ENCODE data around the gene PRSS27.

PRSS27 gene

DNA sequence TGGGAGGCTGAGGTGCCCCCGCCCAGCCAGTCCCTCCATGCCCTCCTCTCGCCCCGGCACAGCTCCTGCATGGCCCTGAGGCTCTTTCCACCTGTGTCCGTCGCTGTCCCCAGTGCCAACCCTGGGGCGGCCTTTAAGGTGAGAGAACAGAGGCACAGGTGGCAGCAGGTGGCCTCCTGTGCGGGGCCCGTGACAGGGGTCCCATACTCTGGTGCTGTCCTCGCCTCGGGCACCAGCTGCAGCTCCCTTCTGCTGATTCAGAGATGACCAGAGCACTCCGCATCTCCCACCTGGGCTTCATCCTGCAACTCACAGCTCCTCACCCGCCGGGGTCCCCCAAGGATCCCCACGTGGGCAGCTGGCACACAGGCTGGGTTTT, 8.0 kb downstream of the PRSS27 start:
- DNase-seq (ENCODE audit: low spot score in 2 of 2), result no peak
- H3K27me3 Mint-ChIP-seq, result peaks cover 9% of the 10 kb centered on the region
- peaks cover 5% of the 10 kb centered on the region for H3K36me3 Mint-ChIP-seq
- H3K4me1 Mint-ChIP-seq, result peaks cover 18% of the 10 kb centered on the region
- ATAC-seq (ENCODE audit: low read depth), result no peak
- H3K9me3 Mint-ChIP-seq, result no peaks in the 10 kb centered on the region
- H3K27ac Mint-ChIP-seq, result no peak overlapping the region
- H3K4me3 Mint-ChIP-seq, result no peak overlapping the region

DNA sequence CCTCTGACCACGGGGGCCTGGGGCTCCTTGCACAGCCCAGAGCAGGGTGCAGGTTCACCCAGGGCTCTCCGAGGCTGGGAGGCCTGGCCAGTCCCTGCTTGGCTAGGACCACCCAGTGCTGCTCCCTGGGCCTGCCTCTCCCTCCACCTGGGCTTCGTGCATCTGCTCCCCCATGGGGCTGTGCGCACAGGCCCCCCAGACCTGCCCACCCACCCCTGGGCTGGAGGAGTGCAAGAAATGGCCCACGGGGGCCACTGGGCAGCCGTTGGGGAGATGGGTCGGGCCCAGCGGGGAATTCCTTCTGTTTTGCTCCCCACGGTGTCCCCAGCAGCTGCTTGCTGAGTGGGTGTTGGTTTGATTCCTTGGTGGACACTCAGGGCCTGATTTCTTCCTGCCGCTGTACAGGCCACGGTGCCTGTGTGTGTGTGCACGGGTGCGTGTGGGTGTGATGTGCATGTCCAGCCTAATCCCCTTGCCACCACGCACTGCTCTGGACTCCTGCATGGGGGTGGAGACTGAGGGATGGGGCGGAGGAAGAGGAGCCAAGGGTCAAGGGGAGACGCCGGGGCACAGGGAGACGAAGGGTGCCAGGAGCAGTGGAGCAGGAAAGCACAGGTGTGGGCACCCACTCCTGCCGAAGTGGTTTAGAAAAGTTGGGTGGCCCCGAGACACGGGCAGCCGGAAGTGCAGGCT, 8.5 kb downstream of the PRSS27 start:
- no peak overlapping the region for H3K4me3 Mint-ChIP-seq
- H3K9me3 Mint-ChIP-seq, result no peaks in the 10 kb centered on the region
- H3K4me1 Mint-ChIP-seq, result peaks cover 18% of the 10 kb centered on the region
- H3K36me3 Mint-ChIP-seq, result peaks cover 5% of the 10 kb centered on the region
- no peak for ATAC-seq (ENCODE audit: low read depth)
- DNase-seq (ENCODE audit: low spot score in 2 of 2), result no peak
- H3K27me3 Mint-ChIP-seq, result peaks cover 9% of the 10 kb centered on the region
- H3K27ac Mint-ChIP-seq, result no peak overlapping the region

DNA sequence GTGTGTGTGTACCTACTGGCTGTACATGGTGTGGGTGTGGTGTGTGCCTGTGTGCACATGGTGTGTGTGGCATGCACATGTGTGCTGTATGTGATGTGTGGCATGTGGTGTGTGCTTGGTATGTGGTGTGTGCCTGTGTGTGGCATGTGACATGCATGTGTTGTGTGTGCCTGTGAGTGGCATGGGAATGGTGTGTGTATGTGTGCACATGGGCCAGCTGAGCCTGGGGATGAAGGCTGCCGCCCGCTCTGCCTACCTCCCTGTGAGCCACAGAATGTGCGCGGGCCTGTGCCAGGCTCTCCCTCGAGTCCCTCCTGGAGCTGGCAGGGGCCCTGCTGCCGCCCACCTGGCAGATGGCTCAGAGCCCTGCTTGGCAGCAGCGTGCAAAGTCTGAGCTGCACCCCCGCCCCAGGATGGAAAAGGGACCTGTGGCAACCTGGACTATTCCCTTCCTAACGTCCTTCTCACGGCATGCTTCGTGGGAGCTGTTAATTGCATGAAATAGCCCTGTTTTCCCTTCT, 9.3 kb downstream of the PRSS27 start:
- Mint-ChIP-seq H3K9me3 (no peaks in the 10 kb centered on the region), H3K27me3 (peaks cover 9% of the 10 kb centered on the region), H3K4me1 (peaks cover 18% of the 10 kb centered on the region), H3K27ac (no peak overlapping the region), H3K36me3 (peaks cover 9% of the 10 kb centered on the region), H3K4me3 (no peak overlapping the region)
- ATAC-seq (ENCODE audit: low read depth), result no peak
- no peak for DNase-seq (ENCODE audit: low spot score in 2 of 2)

DNA sequence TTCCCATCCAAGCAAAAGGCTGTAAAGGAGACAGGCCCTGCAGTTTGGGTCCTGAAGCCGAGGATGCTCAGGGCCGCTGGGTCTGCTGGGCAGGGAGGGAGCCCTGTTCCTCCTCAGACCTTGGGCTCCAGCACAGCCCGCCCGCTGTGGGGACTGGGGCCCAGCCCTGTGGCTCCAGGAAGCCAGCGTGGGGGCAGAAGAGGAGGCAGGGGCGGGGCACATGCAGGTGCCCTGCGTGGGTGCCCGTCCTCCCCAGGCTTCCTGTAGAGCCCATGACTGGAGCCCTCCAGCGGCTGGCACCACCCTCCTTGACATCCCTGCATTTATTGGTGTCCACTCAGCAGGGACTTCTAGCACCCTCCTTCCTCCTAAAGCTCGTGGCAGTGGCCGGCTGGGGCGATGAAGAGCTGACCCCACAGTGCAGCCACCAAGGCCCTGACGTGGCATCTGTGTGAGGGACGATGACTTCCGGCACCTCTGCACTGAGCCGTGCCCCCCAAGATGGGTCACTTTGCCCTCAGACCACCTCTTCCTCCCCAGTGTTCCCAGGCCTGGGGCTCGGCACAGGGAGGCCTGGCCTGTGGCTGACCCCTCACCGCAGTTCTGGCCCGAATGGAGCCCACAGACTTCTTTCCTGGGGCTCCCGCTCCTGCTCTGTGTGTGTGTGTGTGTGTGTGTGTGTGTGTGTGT, 9.9 kb downstream of the PRSS27 start:
- Mint-ChIP-seq H3K4me3 (no peak overlapping the region), H3K27ac (no peak overlapping the region)

DNA sequence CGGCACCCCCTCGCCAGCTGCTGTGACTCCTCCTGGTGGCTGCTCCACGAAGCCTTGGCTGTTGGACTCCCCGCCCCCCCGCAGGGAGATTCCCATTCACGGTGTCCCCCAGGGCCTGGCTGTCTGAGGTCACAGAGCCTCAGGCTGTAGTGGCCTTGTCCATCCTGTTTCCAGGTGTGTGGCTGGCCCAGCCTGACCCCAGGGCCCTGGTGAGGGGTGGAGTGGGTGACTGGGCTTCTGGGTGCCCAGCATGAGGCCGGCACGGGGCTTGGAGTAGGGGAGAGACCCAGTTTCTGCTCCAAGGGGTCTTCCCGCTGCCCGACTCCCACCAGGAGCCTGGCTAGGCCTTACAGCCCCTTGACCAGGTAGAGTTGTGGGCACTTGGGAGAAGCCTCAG, 10.4 kb downstream of the PRSS27 start:
- no peak overlapping the region for H3K27ac Mint-ChIP-seq
- no peak overlapping the region for H3K4me3 Mint-ChIP-seq

More for the DNA sequence above, 9.9 kb downstream of the PRSS27 start:
- ATAC-seq (ENCODE audit: low read depth) (no peak), DNase-seq (ENCODE audit: low spot score in 2 of 2) (no peak)
- Mint-ChIP-seq H3K36me3 (peaks cover 9% of the 10 kb centered on the region), H3K4me1 (peaks cover 17% of the 10 kb centered on the region), H3K27me3 (peaks cover 9% of the 10 kb centered on the region), H3K9me3 (no peaks in the 10 kb centered on the region)

DNA sequence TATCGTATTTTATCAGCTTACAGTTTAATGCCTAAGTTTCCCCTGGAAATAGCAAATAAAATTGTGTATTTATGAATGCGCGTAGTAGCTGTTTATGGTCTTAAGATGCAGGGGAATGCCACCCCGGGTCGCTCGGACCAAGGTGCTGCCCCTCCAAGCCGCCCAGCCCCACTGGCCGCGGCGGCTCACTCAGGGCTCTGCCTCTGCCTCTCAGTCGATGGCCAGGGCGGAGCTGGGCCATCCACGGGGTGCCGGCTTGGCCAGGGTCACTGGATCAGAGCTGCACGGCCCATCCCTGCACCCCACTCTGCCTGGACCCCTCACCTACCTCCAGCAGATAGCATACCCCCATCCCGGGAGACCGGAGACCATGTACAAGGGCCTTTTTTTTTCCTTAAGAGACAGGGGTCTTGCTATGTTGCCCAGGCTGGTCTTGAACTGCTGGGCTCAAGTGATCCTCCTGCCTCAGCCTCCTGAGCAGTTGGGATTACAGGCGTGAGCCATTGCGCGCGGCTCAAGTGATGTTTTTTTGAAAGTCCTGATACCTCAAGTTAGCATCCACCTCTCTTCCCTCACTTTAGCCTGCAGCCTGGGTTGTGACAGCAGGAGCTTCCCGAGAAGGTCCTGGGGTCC, 11.0 kb downstream of the PRSS27 start:
- Mint-ChIP-seq H3K9me3 (no peaks in the 10 kb centered on the region), H3K36me3 (peaks cover 9% of the 10 kb centered on the region), H3K4me1 (peaks cover 13% of the 10 kb centered on the region), H3K4me3 (no peak overlapping the region), H3K27me3 (peaks cover 4% of the 10 kb centered on the region), H3K27ac (no peak overlapping the region)
- ATAC-seq (ENCODE audit: low read depth) (no peak), DNase-seq (ENCODE audit: low spot score in 2 of 2) (no peak)

More for the DNA sequence above, 10.4 kb downstream of the PRSS27 start:
- DNase-seq (ENCODE audit: low spot score in 2 of 2) (no peak), ATAC-seq (ENCODE audit: low read depth) (no peak)
- peaks cover 5% of the 10 kb centered on the region for H3K27me3 Mint-ChIP-seq
- H3K4me1 Mint-ChIP-seq, result peaks cover 13% of the 10 kb centered on the region
- H3K36me3 Mint-ChIP-seq, result peaks cover 9% of the 10 kb centered on the region
- no peaks in the 10 kb centered on the region for H3K9me3 Mint-ChIP-seq

DNA sequence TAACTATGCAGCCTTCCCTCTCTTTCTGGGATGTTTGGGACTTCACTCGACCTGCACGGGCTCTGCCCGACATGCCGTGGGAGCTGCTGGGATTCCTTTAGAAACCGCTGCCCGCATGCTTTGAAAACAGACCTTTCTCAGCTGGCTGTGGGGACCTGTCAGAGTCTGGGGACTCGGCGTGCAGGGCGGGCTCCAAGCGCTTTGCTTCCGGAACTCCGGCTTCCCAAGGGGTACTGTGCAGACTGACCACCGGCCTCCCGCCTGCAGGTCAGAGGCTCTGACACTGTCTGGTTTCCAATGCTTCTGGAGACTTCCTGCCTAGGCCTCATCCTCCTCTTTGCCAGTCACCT, 11.8 kb downstream of the PRSS27 start:
- H3K27ac Mint-ChIP-seq, result no peak overlapping the region
- no peak overlapping the region for H3K4me3 Mint-ChIP-seq
- H3K4me1 Mint-ChIP-seq, result peaks cover 10% of the 10 kb centered on the region
- DNase-seq (ENCODE audit: low spot score in 2 of 2) (no peak), ATAC-seq (ENCODE audit: low read depth) (no peak)
- H3K27me3 Mint-ChIP-seq, result no peaks in the 10 kb centered on the region
- H3K9me3 Mint-ChIP-seq, result no peaks in the 10 kb centered on the region
- H3K36me3 Mint-ChIP-seq, result peaks cover 9% of the 10 kb centered on the region

DNA sequence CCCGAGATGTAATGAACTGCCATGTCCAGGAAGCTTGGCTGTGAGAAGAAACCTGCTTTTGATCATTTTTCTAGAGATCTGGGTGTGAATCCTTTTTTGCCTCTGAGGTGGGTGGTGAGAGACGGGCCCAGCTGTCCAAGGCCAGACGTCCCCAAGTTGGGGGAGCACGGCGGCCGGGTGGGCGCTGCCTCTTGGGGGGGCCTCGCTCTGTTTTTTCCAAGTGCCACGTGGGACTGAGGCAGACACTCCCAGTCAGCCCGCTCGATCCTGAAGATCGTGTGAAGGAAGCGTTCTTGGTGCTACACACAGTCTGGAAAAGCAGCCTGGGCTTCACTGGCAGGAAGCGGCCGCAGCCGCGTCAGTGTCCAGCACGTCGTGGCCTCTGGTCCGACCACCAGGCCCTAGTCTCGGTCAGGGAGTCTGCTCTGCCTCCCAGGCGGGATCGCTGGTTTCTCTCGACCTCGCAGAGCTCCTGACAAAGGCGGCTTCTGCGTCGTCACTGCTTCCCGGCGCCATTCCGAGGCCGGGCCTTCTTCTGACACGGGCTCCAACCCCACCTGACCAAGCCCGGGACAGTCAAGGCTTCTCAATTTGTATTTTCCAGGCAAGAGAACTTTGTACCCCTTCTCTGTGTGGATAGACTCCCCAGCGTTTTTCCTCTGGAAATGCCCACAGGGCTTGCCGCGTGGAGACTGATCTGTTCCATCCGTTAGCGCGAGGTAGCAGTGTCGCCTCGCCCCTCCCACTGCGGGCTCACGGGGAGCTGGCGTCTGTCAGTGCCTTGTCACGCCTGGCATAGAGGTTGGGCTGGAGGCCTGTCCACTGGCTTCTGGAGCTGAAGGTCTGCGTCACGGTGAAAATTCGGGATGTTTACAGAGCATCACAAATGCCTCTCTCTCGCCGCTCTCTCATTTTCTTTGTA, 12.4 kb downstream of the PRSS27 start:
- DNase-seq (ENCODE audit: low spot score in 2 of 2) (no peak), ATAC-seq (ENCODE audit: low read depth) (no peak)
- H3K4me3 Mint-ChIP-seq, result no peak overlapping the region
- no peaks in the 10 kb centered on the region for H3K9me3 Mint-ChIP-seq
- H3K27me3 Mint-ChIP-seq, result no peaks in the 10 kb centered on the region
- H3K4me1 Mint-ChIP-seq, result peaks cover 10% of the 10 kb centered on the region
- H3K36me3 Mint-ChIP-seq, result peaks cover 9% of the 10 kb centered on the region
- no peak overlapping the region for H3K27ac Mint-ChIP-seq

DNA sequence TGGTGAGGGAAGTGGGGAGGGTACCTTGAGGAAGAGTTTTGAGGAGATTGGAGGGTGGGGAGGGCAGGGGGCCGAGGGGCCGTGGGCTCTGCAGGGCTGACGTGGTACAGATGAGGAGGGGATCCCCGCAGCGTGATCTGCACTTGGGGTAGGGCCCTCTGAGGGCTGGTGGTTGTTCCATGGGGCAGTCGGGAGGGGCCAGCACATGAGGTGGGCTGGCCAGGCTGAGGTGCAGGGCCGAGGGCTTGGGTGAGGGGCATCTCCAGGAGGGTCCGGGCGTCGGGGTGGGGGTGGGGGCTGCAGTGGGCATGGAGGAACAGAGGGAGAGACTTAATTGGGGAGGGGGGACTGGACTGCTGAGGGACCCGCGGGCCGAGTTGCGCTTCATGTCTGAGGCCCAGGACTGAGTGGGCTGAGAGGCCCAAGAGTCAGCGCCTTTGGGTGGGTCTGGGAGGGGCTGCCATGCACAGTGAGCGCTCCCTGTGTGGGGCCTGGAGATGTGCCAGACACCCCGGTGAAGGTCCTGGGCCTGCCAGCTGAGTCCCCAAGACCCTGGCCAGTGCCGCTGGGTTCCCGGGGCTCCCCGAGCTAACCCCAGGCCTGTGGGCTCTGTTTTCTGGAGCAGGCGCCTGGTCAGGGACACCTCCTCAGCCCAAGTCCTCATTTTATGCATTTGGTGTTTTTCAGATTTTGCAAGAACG, 13.3 kb downstream of the PRSS27 start:
- H3K27ac Mint-ChIP-seq, result no peak overlapping the region
- H3K9me3 Mint-ChIP-seq, result no peaks in the 10 kb centered on the region
- no peak overlapping the region for H3K4me3 Mint-ChIP-seq
- H3K4me1 Mint-ChIP-seq, result peaks cover 10% of the 10 kb centered on the region
- H3K27me3 Mint-ChIP-seq, result no peaks in the 10 kb centered on the region
- H3K36me3 Mint-ChIP-seq, result peaks cover 12% of the 10 kb centered on the region
- no peak for DNase-seq (ENCODE audit: low spot score in 2 of 2)
- ATAC-seq (ENCODE audit: low read depth), result no peak

DNA sequence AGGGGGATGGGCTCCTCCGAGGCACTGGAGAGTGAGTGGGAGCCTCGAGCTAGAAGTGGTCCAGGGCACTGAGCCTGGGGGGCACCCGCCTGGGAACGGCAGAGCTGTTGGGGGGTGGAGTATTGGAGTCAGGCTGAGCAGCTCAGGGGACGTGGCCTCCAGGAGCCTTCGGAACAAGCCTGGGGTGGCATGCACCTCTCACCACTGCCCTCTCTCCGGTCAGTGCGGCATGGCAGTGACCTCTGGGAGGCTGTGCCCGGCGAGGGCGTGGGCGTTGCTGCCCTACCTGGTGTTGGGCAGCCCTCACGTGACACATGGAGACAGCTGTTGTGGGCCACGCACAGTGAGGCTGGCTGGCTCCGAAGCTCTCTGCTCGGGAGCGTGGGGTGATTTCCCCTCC, 13.9 kb downstream of the PRSS27 start:
- H3K4me1 Mint-ChIP-seq, result peaks cover 8% of the 10 kb centered on the region
- no peak overlapping the region for H3K27ac Mint-ChIP-seq
- no peak for ATAC-seq (ENCODE audit: low read depth)
- H3K9me3 Mint-ChIP-seq, result no peaks in the 10 kb centered on the region
- no peak for DNase-seq (ENCODE audit: low spot score in 2 of 2)
- H3K27me3 Mint-ChIP-seq, result no peaks in the 10 kb centered on the region
- peaks cover 12% of the 10 kb centered on the region for H3K36me3 Mint-ChIP-seq
- H3K4me3 Mint-ChIP-seq, result no peak overlapping the region

DNA sequence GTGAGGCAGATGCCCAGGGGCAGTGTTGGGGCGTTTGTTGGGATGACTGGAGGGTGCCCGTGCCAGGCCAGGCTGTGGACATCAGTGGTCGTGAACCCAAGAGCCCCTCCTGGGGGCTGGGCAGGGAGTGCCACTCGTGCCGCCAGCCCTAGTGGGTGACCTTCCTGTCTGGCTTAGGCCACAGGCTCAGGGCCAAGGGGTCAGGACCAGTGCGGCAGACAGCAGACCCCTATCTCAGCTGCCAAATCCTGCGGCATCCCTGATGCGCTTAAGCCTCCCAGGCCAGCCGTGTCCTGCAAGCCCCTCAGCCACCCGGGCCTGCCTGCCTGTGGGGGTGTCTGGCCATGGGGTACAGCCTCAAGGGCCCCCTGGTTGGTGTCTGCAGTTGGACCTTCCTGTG, 14.7 kb downstream of the PRSS27 start:
- peaks cover 14% of the 10 kb centered on the region for H3K36me3 Mint-ChIP-seq
- no peak overlapping the region for H3K4me3 Mint-ChIP-seq
- H3K9me3 Mint-ChIP-seq, result no peaks in the 10 kb centered on the region
- no peak overlapping the region for H3K27ac Mint-ChIP-seq
- peaks cover 4% of the 10 kb centered on the region for H3K4me1 Mint-ChIP-seq
- no peaks in the 10 kb centered on the region for H3K27me3 Mint-ChIP-seq
- no peak for ATAC-seq (ENCODE audit: low read depth)
- no peak for DNase-seq (ENCODE audit: low spot score in 2 of 2)

DNA sequence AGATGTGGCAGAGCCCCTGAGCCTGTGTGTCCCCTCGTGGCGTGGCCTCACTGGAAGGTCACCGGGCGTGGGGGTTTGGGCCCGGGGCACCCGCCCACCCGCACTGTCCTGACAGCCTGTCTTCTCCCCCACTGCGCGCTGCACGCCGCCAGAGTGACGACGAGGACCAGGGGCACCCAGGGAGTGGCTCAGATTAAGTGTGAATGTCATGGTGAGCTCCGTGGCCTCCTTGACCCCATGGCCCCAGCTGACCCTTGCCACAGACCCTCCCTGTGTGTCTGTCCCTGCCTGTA, 15.1 kb downstream of the PRSS27 start:
- H3K9me3 Mint-ChIP-seq, result no peaks in the 10 kb centered on the region
- no peak overlapping the region for H3K27ac Mint-ChIP-seq
- peaks cover 17% of the 10 kb centered on the region for H3K36me3 Mint-ChIP-seq
- DNase-seq (ENCODE audit: low spot score in 2 of 2) (no peak), ATAC-seq (ENCODE audit: low read depth) (no peak)
- H3K4me3 Mint-ChIP-seq, result no peak overlapping the region
- H3K27me3 Mint-ChIP-seq, result no peaks in the 10 kb centered on the region
- peaks cover 2% of the 10 kb centered on the region for H3K4me1 Mint-ChIP-seq

DNA sequence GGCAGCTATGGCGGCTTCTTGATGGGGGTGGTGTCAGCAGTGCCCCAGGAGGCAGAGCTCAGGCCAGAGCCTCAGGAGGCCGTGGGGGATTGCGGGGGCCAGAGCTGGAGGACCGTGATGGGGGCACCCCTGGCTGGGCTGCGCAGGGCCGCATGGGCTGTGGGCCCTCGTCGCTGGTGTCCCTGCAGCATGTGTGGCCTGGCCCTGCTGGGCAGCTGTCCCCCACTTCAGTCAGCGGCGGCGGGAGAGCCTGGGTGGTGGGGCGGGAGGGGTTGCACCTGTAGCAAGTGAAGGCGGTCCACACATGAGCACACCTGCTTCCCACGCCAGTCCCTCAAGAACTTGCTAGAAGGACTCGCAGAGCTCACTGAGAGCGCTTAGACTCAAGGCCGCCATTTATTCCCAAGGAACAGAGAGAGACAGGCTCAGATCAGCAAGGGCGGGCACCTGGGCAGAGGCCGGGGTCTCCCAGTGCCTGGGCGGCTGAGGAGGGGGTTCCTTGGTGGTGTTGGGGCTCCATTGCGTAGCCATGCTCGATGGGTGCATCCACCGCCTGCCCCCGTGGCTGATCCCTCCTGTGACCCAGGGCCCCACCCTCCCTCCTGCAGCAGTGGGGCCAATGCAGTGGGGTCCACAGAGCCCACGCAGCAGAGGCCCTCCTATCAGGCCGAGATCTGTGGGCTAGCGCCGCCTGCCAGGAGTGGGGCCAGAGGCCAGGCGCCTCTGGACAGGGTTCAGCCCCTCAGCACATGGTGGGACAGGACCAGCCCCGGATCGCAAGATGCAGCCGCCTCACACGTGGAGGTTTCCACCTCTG, 15.7 kb downstream of the PRSS27 start:
- Mint-ChIP-seq H3K27ac (no peak overlapping the region), H3K4me1 (no peaks in the 10 kb centered on the region), H3K27me3 (no peaks in the 10 kb centered on the region), H3K9me3 (no peaks in the 10 kb centered on the region), H3K36me3 (peaks cover 17% of the 10 kb centered on the region), H3K4me3 (no peak overlapping the region)
- DNase-seq (ENCODE audit: low spot score in 2 of 2), result no peak
- no peak for ATAC-seq (ENCODE audit: low read depth)

Measured in memory B cell (primary cell).